Stimulated activated CD8-positive, alpha-beta memory T cell treated with anti-CD3 and anti-CD28 coated beads, Interleukin-4, amount 100 ng/mL, for 24 hours (primary cell): ENCODE results near the gene SMIM22.
A peak's percentile ranks its signal among the peaks of the same experiment; 100 is the strongest.

Source experiments
- DNase-seq: peaks from one replicate; pipeline ENCODE4 v3.0.0-alpha.2; 2020; ENCODE audit warnings: low read depth

The SMIM22 gene

DNA sequence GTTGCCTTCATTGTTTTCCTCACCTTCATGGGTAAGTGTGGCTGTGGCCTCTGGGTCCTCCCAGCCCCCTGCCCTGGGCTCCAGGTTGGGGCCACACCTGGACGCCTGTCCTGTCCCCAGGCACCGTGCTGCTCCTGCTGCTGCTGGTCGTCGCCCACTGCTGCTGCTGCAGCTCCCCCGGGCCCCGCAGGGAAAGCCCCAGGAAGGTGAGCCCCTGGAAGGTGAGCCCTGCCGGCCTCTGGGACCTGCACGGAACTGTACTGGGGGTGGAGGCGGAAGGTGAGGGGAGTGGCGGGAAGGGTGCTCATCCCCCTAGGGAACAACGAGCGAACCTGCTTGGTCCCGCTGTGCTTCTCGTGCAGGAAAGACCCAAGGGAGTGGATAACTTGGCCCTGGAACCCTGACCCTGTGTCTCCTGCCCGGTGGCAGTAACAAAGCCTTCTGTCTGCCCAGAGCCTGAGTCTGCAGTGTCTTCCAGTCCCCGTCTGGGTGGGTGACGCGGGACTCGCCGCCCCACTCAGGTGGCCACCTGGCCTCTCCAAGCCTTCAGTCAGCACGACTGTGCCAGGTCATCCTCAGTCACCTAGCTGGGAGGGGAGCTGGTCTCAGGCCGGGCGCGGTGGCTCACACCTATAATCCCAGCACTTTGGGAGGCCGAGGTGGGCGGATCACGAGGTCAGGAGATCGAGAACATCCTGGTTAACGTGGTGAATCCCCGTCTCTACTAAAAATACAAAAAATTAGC lies 831 bp downstream of the SMIM22 start:
- DNase-seq = no peak

DNA sequence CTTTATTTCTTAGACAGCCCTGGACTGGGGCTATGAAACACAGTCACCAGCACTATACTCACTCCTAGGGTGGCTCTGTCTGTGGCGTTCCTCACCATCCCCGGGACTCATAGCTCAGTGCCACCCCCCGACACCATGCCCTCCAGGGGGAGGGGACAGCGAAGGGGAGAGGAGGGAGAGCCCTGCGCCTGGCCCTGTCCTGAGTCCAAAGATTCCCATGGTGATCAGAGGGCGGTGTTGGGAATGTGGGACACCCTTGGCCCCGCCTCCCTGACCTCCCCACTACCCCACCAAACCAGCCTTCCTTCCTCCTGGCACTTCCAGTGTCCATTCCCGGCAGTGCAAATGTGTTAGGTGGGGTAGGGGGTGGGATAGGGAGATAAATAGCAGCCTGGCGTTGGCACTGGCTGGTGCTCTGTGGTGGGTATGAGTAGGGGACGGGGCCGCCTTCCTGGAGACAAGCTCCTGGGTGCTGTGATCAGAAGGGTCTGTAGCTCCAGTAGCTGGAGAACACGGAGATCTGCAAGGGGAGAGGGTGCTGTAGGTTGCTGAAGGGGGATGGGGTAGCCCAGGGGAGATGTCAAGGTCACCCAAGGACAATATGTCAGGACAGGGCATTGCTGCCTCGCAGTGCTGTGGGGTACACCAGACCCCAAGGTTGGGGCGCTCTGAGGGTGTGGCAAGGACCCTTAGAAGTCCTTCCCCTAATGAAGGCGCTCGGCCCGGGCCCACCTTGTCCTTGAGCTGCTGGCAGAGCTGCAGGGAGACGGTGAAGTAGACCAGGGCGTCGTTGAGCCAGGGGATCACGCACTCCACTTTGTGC lies 2.0 kb downstream of the SMIM22 start:
- DNase-seq = no peak

DNA sequence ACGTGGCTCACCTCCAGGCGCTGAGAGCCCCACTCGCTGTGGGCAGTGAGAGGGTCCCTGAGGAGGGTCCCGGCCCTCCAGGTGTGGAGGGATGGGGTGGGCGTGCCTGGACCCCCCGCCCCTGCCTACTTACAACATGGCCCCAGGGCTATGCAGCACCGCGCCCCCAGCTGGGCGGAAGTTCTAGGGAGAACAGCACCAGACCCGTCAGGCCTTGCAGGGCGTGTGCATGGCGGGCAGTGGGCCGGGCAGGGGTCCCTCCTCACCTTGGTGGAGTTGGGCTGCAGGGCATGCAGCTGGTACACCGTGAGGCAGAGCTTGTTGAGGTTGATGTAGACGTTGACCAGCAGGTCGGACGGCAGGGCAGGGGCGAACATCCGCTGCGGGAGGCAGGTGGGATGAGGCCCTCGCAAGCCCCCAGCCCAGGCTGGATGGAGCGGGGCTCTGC lies 2.7 kb downstream of the SMIM22 start:
- DNase-seq = no peak

DNA sequence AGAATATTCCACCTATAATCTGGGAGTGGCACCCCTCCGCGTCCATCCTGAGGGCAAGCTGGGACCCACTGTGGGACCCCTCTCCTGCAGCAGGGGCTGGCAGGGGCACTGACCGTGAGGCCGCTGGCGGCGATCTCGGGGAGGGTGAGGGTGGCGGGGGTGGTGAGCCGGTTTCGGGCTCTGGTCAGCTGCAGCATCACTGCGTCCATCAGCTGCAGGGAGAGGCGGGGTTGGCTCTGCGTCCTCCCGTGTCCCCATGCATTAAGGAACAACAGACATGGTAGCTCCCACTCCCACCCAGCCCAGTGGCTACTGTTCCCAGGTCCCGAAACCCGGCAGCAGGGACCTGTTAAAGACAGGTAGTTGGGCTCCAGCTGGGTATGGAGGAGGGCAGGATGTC lies 3.3 kb downstream of the SMIM22 start:
- DNase-seq = no peak

DNA sequence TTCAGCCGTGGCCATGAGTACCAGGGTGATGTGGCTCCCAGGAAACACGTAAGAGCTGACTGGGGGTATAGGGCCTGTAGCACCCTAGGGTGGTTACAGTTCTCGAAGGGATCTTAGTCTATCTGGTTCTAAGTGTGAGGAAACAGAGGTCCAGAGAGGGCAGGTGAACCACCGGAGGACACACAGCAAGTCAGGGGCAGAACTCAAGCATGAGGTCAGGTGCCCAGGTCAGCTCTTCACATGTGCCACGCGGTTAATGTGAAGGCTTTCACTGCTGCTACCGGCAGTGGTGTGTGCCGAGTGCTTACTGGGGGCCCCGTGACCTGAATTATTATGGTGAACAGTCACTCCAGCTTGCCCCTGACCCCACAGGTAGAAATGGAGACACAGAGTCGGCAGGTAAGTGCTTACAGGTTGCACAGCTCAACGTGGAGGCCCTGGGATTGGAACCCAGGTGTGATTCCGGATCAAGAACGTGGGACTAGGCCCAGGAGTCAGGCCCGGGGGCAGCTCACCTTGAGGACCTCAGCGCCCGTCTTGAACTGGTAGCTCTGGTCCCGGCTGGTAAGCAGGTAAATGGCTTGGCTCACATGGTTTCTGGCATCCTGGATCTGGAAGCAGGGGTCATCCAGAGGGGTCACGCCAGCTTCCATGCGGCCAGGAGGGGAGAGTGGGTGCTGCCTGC lies 4.1 kb downstream of the SMIM22 start:
- no peak for DNase-seq

DNA sequence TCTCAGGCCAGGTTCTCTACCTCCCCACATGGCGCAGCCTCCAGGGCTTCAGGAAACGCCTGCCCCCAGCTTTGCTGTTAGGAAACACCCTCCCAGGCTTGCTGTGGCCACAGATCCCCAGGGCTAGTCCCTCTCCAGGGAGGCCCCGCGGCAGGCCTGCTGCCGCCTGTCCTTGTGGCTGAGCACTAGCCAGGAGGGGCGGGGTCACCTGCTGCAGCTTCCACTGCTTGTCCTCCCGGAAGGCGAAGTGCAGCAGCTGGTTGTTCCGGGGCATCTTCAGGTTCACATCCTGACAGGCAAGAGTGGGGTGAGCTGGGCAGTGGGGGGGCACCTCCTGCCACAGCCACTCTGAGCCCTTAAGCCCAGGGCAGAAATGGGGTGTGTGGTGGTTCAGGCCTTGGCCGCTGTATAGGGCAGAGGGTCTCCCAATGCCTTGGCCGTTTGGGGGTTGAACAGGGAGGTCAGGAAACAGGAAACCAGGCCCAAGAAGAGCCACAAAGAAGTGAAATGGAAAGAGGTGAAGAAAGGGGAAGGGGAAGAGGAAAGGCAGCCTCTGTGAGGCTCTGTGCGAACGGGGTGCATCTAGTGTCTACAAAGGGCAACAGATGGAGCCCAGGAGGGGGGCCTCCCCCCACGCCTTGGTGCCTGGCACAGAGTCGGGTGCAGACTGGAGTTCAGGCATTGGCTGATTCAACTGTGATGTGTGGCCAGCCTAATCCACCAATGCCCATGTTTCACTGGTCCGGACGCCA lies 5.3 kb downstream of the SMIM22 start:
- DNase-seq = no peak

DNA sequence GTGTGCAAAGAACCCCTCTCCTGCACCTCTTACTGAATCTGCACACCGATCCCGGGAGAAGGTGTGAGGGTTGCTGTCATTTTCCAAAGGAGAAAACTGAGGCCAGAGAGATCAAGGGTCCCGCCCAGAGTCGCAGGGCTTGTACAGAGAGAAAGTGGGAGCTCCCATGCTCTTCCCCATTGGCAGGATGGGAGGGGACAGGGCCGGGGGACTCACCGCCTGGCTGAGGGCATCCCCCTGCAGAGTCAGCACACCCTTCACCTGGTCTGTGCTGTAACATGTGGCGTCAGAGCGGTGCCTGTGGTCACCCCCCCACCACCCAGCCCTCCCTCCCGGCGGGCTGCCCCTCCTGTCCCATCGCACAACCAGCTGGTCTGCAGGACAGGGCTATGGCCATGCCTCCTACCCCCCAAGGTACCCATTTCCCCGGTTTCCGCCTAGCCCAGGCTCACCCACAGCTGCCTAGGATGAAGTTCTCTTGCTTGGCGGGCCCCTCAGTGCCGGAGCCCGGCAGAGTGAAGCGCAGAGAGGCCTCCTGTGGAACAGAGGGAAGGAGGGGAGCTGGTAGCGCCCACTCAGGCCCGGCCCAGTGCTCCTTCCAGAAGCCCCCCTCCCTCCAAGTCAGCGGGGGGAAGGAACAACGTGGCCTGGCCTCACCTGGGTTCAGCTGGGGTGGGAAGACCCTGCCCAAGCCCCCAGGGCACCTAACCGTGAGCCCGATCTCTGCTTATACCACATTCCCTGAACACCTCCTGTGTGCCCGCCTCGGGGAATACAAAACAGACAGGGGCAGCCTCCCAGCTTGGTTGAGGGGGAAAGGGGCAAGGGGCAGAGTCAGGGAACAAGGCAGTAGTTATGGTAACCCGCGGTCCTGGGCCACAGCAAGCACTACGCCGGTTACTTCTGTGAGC lies 6.1 kb downstream of the SMIM22 start:
- no peak for DNase-seq

DNA sequence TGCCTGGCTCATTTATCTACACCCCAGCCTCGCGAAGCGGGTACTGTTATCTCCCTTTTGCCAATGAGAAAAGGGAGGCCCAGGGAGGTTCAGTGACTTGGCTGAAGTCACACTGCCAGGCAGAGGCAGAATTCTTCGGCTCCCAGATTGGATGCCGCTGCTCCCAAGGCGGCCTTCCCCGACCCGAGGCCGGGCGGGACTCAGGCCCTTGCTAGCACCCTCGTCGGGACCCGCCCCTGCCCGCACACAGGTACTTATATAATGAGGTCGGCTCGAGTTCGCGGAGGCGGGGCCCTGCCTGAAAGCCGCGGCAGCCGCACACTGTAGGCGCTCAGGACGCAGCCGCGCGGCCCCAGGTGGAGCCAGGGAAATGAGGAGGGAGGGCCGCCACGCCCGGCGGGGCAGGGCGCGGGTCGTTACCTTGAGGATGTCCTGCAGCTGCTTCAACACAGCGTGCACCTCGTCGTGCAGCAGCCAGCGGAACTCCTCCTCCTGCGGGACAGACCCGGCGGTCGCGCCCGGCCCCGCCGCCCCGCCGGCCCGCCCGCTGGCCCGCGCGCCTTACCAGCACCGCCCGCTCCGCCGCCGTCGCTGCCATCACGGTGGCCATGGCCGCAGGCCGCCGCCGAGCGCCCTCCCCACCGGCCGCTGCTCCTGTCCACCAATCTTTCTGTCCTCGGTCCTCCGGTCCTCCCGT lies 6.9 kb downstream of the SMIM22 start, which contains the start of gene ROGDI:
Gene ROGDI, minus strand, starts transcription at position 672 of the 697 bp plus-strand sequence. Its CDS starts 62 bp downstream, at position 610.
- DNase-seq = peak; percentile 64

DNA sequence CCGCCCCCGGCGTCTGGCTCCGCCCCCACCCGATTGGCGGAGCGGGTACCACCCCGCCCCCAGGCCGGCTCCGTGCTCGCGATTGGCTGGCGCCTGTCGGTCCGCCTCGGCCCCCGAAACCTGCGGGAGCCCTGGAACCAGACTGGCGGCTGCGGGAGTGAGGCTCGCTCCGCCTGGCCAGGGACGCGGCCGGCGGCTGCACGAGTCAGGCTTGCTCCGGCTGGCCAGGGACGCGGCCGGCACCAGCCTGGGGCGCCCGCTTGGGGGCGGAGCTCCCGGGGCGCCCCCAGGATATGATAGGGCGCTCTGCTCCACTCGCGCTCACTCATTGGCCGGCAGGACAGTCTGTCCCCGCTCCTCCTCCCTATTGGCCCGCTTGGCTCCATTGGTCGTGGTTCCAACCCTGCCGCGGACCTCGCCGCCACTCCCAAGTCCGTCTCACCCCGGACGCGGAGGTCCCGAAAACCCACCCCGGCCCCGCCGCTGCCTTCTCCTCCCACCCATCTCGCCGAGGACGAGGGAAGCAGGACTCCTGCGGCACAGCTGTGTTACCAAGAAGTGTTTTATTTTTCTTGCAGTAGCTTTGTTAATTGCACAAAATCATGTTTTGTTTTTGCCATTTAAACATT lies 7.6 kb downstream of the SMIM22 start:
- DNase-seq = peak; percentile 84

DNA sequence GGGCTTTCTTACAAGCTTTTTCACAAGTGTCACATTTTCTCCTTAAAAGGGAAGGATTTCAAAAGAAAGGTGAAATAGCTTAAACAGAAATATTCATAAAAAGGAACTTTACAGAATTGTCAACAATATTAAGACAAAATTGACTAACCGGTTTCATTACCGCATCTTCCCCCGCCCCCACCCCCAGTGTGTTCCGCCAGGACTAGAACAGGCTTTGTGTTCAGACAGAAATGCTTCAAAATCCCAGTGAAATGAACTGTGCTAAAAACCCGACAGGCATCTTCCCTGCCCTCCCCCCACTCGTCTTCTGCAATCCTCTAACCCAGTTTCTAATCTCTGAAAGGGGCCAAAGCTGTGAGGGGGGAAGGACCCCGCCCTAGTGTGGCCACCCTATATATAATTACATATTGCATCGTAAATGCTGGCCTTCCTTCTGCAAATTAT lies 8.3 kb downstream of the SMIM22 start:
- no peak for DNase-seq

DNA sequence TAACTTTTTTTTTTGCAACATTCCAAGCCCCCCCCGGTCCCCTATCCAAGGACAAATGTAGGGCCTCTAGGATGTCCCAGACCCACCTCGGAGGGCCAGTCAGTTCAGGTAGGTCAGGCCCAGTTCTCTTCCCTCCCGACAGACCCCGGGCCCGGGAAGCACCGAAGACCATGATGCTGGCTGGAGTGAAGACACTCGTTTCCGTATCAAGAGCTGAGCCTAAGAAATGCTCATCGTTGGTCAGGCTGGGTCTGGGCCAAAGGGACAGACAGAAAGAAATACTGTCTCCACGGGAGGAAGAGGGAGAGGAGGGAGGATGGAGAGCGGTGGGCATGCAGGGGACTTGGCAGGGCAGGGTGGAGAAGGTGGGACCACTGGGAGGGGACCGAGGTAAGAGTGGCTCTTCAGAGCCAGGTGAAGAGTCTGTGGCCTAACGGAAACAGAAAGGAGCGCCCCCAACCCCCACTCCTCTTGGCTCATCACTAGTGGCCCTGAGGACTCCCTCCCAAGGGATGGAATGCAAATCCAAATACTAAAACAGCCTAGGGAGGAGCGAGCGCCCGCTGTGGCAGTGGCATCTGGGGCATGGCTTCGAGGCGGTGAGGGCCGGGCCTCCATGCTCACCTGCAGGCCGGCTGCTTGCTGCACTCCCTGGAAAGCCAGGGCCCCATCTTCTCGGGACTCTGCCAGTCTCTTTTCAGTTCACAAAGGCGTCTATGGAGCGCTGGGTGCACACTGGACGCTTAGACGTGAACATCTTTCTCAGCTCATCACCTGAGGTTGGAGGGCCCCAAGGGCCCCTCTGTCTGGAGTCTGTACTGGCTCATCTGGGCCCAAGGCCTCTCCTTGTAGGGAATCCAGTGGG lies 9.0 kb downstream of the SMIM22 start:
- DNase-seq = no peak

DNA sequence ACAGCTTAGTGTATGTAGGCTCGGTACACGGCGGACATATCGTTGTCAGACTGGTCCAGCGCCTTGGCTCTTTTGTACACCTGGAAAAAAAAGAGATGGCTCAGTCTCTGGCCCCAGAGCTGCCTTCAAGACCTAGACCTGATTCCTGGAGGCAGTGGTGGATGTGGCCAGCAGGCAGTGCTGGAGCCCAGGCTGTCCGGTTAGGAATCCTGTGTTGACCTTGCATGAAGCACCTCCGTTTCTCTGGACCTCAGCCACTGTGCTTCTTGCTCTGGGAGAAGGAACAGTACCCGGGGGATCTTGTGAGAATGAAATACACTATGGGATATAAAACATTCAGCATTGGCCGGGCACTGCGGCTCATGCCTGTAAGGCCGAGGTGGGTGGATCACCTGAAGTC lies 10.1 kb downstream of the SMIM22 start:
- DNase-seq = no peak

DNA sequence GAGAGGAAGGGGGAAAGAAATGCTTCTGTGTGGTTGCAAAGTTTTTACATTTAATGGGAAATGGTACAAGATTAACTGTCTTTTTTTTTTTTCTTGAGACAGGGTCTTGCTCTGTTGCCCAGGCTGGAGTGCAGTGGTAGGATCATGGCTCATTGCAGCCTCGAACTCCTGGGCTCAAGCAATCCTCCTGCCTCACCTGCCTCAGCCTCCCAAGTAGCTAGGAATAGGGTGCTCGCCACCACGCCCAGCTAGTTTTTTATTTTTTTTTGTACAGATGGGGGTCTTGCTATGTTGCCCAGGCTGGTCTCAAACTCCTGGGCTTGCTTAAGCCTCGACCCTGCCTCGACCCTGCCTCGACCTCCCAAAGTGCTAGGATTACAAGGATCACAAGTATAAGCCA lies 11.1 kb downstream of the SMIM22 start:
- DNase-seq = no peak

DNA sequence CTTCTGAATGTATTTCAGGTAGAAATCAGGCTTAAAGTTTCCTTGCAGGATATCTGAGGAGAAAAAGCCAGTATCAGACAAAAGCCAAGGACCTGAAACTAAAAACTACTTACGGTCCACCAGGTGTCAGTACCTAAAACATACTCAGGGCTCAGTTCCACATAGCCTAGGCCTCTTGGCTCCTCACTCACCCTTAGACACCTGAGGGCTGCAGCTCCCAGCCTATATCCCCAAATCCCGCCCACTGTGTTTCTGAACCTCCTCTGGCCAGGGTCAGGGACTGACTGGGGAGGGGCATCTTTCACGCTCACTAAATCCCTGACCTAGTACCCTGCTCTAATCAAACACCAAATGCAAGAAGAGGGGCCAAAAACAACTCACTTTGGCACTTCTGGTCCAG lies 16.1 kb downstream of the SMIM22 start:
- DNase-seq = no peak

DNA sequence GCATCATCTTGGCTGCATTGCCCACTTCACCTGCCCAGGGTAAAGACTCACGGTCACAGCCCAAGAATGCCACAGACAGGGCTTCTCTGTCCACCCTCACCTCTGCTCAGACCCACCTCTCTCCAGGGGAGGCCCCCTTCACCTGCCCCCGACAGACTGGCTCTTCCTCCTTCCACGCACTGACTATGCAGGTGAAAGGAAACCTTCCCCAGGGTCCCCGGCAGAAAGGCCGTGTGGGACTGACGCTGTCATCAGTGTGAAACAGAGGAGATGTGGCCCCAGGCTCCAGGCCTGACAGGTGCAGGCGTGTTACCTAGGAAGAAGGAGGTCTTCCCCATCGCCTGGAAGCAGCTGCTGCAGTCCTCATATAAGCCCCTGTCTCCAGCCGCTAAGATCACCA lies 16.6 kb downstream of the SMIM22 start:
- no peak for DNase-seq

DNA sequence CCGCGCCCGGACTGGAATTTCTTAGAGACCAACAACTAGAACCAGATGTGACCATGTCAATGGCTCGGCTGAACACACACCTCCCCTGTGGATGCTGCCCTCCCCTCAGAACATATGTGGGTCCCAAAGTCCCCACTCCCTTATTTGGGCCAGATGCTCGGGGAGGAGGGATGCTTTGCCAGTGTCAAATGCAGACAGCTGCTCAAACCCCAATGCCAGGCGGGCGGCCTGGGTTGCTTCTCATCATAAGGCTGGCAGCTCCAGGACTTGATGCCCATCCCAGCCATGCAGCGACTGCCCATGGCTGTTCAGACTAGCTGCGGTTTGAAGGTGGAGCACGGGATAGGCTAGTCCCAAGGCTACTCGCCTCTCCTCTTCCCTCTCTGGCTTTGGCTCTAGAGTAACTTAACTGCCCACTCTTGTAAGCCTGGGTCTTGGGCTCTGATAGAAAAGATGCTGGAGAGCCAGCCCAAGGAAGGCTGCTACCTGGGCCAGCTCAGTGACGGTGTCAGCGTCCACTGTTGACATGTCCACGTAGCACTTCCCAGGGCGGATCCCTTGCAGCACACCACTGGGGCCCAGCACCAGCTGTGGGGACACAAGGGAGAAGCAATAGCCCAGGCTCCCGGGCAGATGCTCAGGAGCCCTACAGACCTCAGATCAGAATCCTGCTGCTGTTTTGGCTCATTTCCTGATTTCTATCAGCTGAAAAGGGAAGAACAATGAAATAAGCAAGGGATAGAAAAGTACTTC lies 18.3 kb downstream of the SMIM22 start:
- DNase-seq = no peak

DNA sequence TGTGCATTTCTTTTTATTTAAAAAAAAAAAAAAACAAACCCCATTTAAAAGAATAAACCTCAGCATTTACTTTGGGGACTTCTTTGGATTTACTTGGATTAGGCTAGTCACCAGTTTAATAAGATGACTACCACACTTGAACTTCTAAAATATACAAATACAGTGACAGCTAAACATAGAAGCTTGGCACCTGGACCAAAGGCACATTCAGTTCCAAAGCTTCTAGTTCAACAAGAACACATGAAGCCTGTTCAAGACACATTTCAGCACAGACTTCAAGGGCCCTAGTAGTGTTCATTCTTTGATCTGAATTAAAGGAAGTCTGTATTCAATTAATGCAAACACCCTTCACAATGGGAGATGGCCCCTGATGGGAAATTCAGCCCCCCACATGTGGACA lies 18.9 kb downstream of the SMIM22 start:
- DNase-seq = no peak
